Erythroblast (primary cell): ENCODE results near the gene TRIM46.
A peak's percentile ranks its signal among the peaks of the same experiment; 100 is the strongest.

Experiments
- DNase-seq, 2 experiments: peaks; one replicate each; lab custom pipeline; 2025; lab: John Stamatoyannopoulos, UW
- GATA1 ChIP-seq: IDR thresholded peaks from 2 replicates; pipeline ENCODE4 v1.6.1; 2011; ENCODE audit warnings: low read depth, mild to moderate bottlenecking, control low read depth, low read length, moderate library complexity
- POLR2A ChIP-seq: IDR thresholded peaks from 2 replicates; pipeline ENCODE4 v1.6.1; 2011; ENCODE audit warnings: mild to moderate bottlenecking, low read length

The TRIM46 gene

DNA sequence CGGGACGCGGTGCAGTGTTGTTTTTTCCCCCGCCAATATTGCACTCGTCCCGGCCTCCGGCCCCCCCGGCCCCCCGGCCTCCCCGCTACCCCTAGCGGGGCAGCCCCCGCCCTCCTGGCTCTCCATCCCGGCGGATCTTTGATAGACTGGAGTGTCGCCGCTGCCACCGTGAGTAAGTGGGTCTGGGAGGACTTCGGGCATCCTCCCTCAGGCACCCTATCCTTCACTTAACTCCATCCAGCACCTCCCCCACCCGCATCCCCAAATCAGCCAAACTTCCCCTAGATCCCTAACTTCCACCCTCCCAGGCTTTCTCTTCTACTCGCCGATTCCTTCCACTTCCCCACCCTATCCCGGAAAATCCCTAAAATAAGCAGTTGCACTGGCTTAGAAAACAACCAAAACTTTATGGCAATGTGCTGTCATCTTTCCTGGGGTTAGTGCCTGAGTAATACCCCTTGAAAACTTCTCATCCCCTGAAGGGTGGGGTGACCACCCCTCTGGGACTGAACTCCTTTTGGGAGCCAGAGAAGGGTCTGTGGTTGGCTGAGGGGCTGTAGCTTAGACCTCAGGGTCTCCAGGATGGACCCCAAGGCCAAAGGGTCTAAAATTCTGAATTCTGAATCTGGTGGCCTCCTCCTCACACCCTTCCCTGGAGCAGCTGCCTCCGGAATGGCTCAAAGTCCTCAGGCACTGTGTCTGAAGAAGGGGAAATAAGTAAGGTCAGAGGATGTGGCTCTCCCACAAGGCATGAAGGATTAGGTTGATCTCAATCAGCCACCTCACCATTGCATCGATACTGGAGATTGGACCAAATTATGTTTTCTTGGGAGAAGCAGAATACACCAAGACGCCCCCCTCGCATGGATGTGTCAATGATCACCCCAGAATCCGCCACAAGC, 21.8 kb downstream of the TRIM46 start:
- no peak for DNase-seq
- TF ChIP-seq POLR2A (no peak), GATA1 (no peak)

DNA sequence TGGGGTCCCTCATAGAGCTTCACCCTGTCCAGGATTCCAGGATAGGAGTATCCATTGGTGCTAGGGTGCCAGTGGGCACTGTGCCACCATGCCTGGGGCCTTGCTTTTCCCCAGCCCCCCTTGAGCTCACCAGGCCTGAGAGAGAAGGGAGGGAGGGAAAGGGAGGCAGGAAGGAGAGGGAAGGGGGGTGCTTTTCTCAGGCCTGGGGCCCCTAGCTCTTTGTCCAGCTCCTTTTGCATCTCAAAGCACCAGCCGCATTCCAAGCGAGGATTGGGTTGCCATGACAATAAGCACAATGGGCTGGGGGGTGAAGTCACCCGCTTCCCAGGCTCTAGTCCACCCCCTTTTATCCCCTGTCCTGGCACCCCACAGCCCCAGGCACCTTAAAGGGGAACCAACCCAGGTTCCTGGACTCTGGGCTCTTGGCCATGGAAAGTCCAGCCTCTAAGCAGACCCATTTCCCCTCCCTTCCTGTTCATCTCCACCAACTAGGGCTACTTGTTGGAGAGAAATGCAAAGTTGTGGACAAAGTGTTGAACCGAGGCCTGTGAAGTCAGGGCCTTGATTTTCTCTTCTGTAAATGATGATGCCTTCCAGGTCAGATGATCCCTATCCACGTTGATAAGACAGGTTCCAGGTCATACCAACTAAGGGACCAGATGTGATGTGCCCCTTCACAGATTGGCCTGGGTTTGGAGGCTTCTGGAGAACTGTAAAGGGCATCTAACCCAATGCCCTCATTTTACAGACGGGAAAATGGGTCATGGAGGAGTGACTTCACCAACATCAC, 22.6 kb downstream of the TRIM46 start:
- no peak for TF ChIP-seq GATA1
- TF ChIP-seq POLR2A, result no peak
- no peak for DNase-seq

GRCh38 chr1:155196893-155197638, 23.4 kb downstream of the TRIM46 start:
- no peak for DNase-seq
- TF ChIP-seq POLR2A (no peak), GATA1 (no peak)

GRCh38 chr1:155197901-155198546, 24.4 kb downstream of the TRIM46 start:
- DNase-seq, result no peak
- TF ChIP-seq POLR2A (no peak), GATA1 (no peak)

- DNase-seq, result no peak
- TF ChIP-seq GATA1 (no peak), POLR2A (no peak)
Measured at GRCh38 chr1:155198547-155198906, 24.9 kb downstream of the TRIM46 start.

GRCh38 chr1:155199792-155200191, 26.1 kb downstream of the TRIM46 start:
- DNase-seq, result no peak
- peak; percentile 38 for TF ChIP-seq POLR2A
- TF ChIP-seq GATA1, result no peak

DNA sequence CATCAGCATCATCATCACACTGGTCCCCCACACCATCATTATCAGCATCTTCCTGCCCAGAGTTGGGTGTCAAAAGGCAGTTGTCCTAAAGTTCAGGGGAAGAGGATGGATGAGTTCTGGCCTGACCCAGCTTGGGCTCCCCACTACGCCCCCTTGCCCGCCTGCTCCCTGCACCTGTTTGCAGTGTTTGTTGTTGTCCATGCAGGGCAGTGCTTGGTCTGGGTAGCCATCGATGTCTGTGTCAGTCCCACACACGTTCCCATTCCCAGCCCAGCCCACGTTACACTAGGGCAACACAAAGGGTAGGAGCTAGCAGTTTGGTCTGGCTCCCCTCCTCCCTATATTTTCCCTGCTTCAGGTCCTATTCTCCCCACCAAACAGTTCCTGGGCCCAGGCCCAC, 27.3 kb downstream of the TRIM46 start:
- no peak for DNase-seq
- TF ChIP-seq POLR2A, result no peak
- no peak for TF ChIP-seq GATA1

DNA sequence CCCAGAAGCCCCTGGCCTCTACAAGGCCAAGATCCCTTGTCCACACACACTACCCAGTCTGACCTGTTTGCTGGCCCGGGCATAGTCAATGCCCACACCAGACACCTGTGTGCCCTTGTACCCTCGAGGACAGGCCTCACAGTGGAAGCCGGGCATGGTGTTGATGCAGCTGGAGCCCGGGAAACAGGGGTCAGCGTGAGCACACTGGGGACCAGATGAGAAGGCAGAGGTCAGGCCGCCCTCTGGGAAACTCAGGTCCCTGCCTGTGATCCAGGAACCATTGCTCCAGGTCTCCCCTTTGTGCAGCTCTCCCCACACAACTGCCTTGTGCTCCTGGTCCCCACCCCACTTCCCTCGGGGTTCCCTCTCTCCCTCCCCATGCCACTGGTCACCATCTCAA, 28.5 kb downstream of the TRIM46 start:
- DNase-seq, result no peak
- TF ChIP-seq POLR2A (no peak), GATA1 (no peak)

DNA sequence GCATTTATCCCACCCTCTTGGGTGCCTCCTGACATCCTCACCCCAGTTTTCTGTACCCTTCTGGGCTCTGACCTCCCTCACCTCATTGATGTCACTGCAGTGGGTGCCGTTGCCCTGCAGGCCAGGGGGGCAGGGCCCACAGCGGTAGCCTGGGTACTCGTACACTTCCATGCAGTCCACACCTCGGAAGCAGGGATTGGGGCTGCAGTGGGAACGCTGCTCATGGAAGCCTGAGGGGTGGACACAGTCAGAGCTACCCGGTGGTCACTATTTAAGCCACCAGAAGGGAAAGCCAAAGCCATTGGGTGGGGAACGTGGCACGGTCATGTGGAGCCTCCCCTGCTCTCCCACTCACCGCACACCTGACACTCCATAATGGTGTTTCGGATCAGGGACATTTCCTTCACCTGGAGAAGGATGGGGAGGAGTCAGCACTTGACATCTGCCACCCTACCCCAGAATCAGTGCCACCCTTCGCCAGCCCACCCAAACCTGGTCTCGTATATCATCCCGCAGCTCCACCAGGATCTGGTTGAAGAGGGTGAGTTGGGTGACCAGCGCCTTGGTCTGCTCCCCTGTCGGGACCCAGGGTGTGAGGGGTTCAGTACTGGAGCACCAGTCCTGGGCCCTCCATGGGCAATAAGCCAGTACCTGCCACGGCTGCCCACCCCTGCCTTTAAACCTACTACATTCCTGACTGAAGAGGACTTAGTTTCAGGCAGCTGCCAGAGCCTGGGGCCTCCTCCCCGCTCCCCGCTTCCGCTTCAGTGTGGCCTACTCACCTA, 29.3 kb downstream of the TRIM46 start:
- TF ChIP-seq POLR2A (no peak), GATA1 (no peak)
- DNase-seq, result no peak

DNA sequence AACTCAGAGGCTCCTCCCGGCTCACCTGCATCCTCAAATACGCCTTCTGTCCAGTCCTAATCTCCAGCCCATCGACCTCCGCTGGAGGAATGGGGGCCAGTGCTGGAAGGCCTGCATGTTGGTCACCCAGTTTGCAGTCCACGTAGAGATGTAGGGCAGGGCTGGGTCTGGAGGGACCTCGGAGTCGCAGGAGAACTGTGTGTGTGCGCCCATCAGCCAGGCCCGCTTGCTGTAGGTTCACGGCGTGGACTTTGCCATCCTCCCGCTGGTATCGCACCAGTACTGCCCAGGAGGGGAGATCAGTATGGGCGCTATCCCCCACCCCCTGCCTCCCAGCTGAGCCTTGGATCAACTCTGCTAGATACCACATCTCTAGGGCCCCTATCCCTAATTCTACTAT, 31.4 kb downstream of the TRIM46 start:
- no peak for DNase-seq
- TF ChIP-seq POLR2A (peak; percentile 11), GATA1 (no peak)

DNA sequence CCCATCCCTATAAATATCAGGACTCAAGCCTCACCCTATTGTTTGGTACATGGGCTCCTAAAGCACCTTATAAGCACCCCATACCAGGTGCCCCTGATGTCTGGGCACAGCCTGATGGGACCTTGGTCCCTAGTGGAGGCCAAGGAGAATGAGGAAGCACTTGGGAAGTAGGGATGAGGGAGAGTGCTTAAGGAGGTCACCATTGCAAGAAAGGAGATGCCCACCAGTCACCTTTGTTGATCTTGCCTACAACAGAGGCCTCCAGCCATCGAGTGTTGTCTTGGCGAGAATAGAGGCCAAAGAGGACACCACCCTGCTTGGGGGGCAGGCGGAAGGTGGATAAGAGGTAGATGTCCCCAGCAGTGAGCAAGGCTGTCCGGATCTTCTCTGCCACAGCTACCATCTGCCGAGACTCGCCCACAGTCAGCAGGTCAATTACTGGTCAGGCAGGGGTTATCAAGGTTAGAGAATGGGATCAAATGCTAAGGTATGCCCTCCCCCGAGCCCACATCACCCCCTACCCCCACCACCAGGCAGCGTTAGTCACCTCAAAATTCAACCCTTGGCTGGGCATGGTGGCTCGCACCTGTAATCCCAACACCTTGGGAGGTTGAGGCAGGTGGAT, 32.4 kb downstream of the TRIM46 start:
- TF ChIP-seq POLR2A (no peak), GATA1 (no peak)
- DNase-seq, result no peak

DNA sequence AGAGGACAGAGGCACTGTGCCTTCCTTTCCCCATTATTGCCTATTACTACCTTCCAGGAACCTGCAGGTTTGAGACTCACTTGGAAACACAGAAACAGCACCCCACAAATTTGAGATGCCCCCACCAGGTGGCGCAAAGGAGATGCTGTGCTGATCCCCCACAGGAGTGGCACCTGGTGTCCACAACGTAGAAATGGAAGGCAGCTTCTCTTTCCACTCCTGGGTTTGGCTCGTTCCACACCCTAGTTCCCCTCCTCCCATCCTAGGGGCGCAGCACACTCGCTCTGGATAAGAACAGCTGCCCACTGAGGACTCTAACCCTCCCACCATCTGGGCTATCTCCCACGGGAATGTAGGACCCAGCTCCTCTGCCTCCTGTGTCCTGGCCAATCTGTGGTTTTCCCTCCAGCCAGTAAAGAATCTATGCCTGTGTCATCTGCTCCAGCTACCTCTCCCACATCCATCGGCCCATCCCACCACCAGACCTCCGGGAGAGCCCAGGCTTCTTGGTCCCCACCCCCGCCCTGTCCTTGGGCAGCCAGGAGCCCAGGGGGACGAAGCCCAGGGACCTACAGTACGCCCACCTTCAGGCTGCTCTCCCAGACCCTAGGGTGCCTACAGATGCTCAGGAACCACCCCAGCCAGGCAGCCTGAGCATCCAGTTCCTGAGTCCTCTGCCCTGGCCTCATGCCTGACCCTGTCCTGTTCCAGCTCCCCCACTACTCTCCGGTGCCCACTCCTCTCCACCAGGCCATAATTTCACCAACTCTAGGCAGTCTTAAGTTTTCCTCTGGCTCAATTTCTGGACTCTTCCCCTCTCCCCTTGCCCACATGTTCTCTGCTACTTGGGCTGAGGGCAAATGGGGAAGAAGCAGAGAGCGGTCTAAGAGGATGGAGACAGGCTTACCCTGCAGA, 33.5 kb downstream of the TRIM46 start:
- DNase-seq, result peak; percentile 87 to 93
- TF ChIP-seq GATA1 (no peak), POLR2A (peak; percentile 39)
